ENCODE results near the gene CPM. TPM values are rescaled to one million over a fixed set of nuclear protein-coding genes. Genes with fewer than 3 reads are reported as not detected.

Gene CPM
- total RNA-seq, 4 donors from 2014 or later = 30.2 to 51.9 (median 35.0) TPM

DNA sequence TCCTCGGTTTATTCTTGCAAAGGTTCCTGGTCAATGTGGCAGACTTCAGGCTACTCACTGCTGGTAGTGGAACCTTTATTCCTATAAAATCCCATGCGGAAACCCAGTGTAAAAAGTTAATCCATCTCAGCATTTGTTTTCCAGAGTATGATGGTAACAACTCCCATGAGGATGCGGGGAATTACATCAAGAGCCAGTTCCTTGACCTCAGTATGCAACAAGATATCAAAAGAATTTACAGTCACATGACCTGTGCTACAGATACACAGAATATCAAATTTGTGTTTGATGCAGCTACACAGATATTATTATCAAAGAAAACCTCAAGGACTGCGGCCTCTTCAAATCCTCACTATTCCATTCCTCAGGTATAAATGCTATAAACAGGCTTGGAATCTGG is 19.3 kb downstream of the CPM start:
- Histone ChIP-seq H3K36me3 (no peaks in the 10 kb centered on the region), H3K4me1 (peaks cover 0 to 5% (median 0%) of the 10 kb centered on the region in 4 donors), H3K27me3 (no peaks in the 10 kb centered on the region), H3K9me3 (no peaks in the 10 kb centered on the region), H3K27ac (replicated peaks in 1 of 4) (no peak overlapping the region), H3K4me3 (no peak overlapping the region)
- DNase-seq (ENCODE audit: extremely low spot score) = no peak
- WGBS = 92% methylated on average over 4 of the region's 4 CpGs
- no peak for TF ChIP-seq POLR2A (IDR thresholded peaks at IDR 0.05; ENCODE audit: low read depth)
- no peak for TF ChIP-seq POLR2AphosphoS5 (IDR thresholded peaks at IDR 0.05)
- TF ChIP-seq, protein P1, sequence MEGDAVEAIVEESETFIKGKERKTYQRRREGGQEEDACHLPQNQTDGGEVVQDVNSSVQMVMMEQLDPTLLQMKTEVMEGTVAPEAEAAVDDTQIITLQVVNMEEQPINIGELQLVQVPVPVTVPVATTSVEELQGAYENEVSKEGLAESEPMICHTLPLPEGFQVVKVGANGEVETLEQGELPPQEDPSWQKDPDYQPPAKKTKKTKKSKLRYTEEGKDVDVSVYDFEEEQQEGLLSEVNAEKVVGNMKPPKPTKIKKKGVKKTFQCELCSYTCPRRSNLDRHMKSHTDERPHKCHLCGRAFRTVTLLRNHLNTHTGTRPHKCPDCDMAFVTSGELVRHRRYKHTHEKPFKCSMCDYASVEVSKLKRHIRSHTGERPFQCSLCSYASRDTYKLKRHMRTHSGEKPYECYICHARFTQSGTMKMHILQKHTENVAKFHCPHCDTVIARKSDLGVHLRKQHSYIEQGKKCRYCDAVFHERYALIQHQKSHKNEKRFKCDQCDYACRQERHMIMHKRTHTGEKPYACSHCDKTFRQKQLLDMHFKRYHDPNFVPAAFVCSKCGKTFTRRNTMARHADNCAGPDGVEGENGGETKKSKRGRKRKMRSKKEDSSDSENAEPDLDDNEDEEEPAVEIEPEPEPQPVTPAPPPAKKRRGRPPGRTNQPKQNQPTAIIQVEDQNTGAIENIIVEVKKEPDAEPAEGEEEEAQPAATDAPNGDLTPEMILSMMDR (IDR thresholded peaks at IDR 0.05) = no peak
- TF ChIP-seq EP300 (IDR thresholded peaks at IDR 0.05) = no peak
- intact Hi-C loops (cut with DNase I) = no loop called here

DNA sequence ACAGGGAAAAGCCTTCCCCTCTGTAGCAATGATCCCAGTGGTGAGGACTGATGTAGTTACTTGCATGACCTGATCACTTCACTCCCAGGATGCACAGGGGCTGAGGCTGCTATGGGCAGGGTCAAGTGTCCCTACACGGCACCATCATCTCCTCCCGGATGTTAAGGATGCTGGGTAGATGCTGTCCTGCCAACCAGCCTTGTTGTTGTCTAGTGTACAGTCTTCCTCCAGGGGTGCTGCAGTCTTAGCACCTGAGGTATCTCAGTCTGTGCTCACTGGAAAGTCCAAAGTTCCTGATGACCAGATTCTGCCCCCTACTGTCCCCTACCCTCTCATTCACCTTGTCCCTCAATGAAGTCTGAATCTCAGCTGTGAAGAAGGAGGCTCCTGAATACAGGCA is 20.1 kb downstream of the CPM start:
- H3K9me3 ChIP-seq = no peaks in the 10 kb centered on the region
- H3K27ac ChIP-seq (replicated peaks in 1 of 4) = no peak overlapping the region
- no peaks in the 10 kb centered on the region for H3K36me3 ChIP-seq
- H3K4me3 ChIP-seq = no peak overlapping the region
- WGBS = 86% methylated on average over 2 of the region's 2 CpGs
- peaks cover 0 to 5% (median 0%) of the 10 kb centered on the region in 4 donors for H3K4me1 ChIP-seq
- TF ChIP-seq POLR2AphosphoS5 (IDR thresholded peaks at IDR 0.05) = no peak
- TF ChIP-seq POLR2A (IDR thresholded peaks at IDR 0.05; ENCODE audit: low read depth) = no peak
- TF ChIP-seq, protein P1 (IDR thresholded peaks at IDR 0.05) = no peak
- TF ChIP-seq EP300 (IDR thresholded peaks at IDR 0.05) = no peak
- DNase-seq (ENCODE audit: extremely low spot score) = no peak
- no peaks in the 10 kb centered on the region for H3K27me3 ChIP-seq
- intact Hi-C loops (cut with DNase I) = no loop called here

DNA sequence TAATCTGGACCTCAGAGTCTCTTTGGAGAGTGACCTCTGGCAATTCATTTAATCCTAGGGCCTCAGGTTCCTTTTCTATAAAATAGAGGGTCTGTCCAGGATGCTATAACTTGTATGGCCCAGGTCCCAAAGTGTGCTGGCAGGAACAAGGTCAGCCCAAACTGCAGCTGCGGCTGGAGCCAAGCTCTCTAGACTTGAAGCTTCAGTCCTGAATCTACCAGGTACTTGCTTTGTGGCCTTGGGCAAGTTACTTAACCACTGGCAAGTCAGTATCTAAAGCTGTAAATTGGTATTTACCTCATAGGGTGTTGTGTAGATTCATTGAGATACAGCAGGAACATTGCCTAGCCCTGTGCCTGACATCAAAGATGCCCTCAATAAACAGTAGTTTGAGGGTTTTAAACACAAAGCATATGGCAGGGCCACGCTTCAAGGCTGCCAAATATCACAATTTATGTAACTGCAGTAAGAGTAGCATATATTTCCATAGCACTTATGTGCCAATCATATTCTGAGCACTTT is 21.7 kb downstream of the CPM start:
- DNase-seq (ENCODE audit: extremely low spot score) = no peak
- intact Hi-C loops (cut with DNase I) = no loop called here
- H3K4me1 ChIP-seq = peaks cover 0 to 5% (median 0%) of the 10 kb centered on the region in 4 donors
- no peaks in the 10 kb centered on the region for H3K27me3 ChIP-seq
- TF ChIP-seq POLR2AphosphoS5 (IDR thresholded peaks at IDR 0.05) (no peak), POLR2A (IDR thresholded peaks at IDR 0.05; ENCODE audit: low read depth) (no peak), EP300 (IDR thresholded peaks at IDR 0.05) (no peak)
- TF ChIP-seq, protein P1 (IDR thresholded peaks at IDR 0.05) = no peak
- H3K36me3 ChIP-seq = no peaks in the 10 kb centered on the region
- no peak overlapping the region for H3K4me3 ChIP-seq
- no peak overlapping the region for H3K27ac ChIP-seq (replicated peaks in 1 of 4)
- WGBS = 79% methylated on average over 2 of the region's 2 CpGs
- H3K9me3 ChIP-seq = no peaks in the 10 kb centered on the region

DNA sequence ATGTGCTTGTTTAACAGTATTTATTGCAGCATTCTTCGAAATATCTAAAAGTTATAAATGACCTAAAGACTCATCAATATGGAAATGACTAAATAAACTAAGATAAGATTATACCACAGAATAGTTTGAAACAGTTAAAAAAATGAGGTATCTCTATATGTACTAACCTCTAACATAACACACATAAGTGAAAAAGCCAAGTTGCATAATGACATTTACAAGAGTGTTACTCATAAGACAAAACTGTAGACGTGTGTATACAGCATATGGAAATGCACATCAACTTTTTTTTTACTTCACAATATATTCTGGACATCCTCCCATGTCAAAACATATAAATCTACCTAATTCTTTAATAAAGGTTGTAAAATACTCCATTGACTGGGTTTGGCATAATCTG is 22.8 kb downstream of the CPM start:
- intact Hi-C loops (cut with DNase I) = no loop called here
- Histone ChIP-seq H3K9me3 (no peaks in the 10 kb centered on the region), H3K4me3 (no peak overlapping the region), H3K4me1 (peaks cover 0 to 5% (median 0%) of the 10 kb centered on the region in 4 donors), H3K27me3 (no peaks in the 10 kb centered on the region), H3K36me3 (no peaks in the 10 kb centered on the region), H3K27ac (replicated peaks in 1 of 4) (no peak overlapping the region)
- 88% methylated on average over 2 of the region's 2 CpGs for WGBS
- no peak for DNase-seq (ENCODE audit: extremely low spot score)
- TF ChIP-seq POLR2A (IDR thresholded peaks at IDR 0.05; ENCODE audit: low read depth) (no peak), POLR2AphosphoS5 (IDR thresholded peaks at IDR 0.05) (no peak), EP300 (IDR thresholded peaks at IDR 0.05) (no peak)
- TF ChIP-seq, protein P1 (IDR thresholded peaks at IDR 0.05) = no peak

DNA sequence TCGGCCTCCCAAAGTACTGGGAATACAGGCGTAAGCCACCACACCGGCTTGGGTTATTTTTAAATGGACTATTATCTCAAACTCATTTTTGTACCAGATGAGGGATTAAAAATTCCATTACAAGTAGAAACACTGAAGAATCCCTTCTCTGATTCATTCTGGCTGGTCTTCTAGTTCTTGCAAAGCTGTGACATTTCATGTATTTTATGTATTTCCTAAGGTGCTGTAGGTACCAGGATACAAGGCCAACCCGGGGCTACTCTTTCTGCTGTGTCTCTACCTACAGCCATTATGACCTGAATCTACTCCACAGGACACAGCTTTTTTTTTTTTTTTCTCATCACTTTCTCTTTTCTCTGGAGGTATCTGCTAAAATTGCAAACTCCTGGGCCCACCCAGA is 24.9 kb downstream of the CPM start:
- intact Hi-C loops (cut with DNase I) = no loop called here
- 98% methylated on average over 4 of the region's 4 CpGs for WGBS
- TF ChIP-seq POLR2AphosphoS5 (IDR thresholded peaks at IDR 0.05) (no peak), EP300 (IDR thresholded peaks at IDR 0.05) (no peak), POLR2A (IDR thresholded peaks at IDR 0.05; ENCODE audit: low read depth) (no peak)
- TF ChIP-seq, protein P1 (IDR thresholded peaks at IDR 0.05) = no peak

More for the DNA sequence above, 24.9 kb downstream of the CPM start:
- no peaks in the 10 kb centered on the region for H3K36me3 ChIP-seq
- H3K4me1 ChIP-seq = no peaks in the 10 kb centered on the region
- no peak for DNase-seq (ENCODE audit: extremely low spot score)
- no peak overlapping the region for H3K4me3 ChIP-seq
- no peak overlapping the region for H3K27ac ChIP-seq (replicated peaks in 1 of 4)
- no peaks in the 10 kb centered on the region for H3K27me3 ChIP-seq
- no peaks in the 10 kb centered on the region for H3K9me3 ChIP-seq
